IPS DF 4.7 (cell line): ENCODE results near the gene IFITM2.
"Not testable (repeated sequence)": the region's sequence is repeated elsewhere in the genome, so short reads cannot be mapped to it uniquely, and the experiment has no call there.

ENCODE experiments used
- DNase-seq: peaks from one replicate; pipeline ENCODE4 v3.0.0-alpha.2; 2013; ENCODE audit warnings: low spot score; ENCODE audit errors: extremely low read depth

IFITM2 gene

DNA sequence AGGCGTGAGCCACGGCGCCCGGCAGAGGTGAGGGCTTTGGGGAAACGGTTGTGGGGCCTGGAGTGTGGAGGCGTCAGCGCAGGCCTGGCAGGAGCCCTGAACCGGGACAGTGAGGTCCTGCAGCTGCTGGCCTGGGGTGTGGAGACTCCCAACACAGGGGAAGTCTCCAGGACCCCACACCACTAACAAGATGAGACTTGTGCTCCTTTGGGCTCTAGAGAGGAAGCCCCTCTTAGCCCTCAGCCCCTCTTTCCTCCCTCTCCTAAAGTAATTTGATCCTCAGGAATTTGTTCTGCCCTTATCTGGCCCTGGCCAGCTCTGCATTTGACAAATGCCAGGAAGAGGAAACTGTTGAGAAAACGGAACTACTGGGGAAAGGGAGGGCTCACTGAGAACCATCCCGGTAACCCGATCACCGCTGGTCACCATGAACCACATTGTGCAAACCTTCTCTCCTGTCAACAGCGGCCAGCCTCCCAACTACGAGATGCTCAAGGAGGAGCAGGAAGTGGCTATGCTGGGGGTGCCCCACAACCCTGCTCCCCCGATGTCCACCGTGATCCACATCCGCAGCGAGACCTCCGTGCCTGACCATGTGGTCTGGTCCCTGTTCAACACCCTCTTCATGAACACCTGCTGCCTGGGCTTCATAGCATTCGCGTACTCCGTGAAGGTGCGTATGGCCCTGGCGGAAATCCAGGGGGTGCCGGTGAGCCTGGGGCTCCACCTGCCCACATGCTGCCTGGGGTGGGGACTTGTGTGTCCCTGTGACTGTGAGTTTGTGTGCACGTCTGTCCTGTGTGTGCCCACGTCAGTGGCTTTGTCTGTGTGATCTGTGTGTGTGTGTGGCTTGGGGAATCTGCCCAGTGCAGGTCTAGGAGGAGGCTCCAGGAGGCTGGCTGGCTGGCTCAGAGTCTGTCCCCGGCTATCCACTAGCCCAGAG, at the start of gene IFITM2:
TSS of gene IFITM2 (plus strand) at position 51 of the 943 bp plus-strand sequence. CDS start at position 428, 377 bp downstream.
- DNase-seq: not testable (repeated sequence)

GRCh38 chr11:259413-259812, 48.2 kb upstream of the IFITM2 start:
- DNase-seq: no peak

- DNase-seq: no peak
These were observed 46.0 kb upstream of the IFITM2 start for GRCh38 chr11:261624-262023.

- DNase-seq: no peak
These were observed 40.8 kb upstream of the IFITM2 start for GRCh38 chr11:266676-267439.

- no peak for DNase-seq
These were observed 40.1 kb upstream of the IFITM2 start for GRCh38 chr11:267491-267994.

- not testable (repeated sequence) for DNase-seq
These were observed 38.9 kb upstream of the IFITM2 start for GRCh38 chr11:268716-269145.

GRCh38 chr11:269146-269890, 38.3 kb upstream of the IFITM2 start:
- DNase-seq: no peak

GRCh38 chr11:270451-271318, 36.9 kb upstream of the IFITM2 start:
- no peak for DNase-seq

DNA sequence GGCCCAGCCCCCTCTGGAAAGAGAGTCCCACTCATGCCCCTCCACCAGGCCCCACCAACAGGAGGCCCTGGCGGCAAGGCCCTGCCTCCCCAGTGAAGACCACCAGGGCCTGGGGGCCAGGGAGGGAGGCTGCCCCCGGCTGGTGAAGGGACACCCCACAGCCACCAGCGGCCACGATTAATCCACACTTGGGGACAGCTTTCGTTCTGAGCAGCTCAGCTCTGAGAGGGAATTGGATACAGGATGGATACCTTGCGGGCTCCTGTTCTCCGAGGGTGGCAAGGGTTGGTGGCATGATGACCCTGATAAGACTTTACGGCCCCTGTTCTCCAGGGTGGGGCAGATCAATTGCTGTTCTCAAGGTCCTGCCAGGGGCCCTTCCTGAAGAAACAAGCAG, 36.3 kb upstream of the IFITM2 start:
- DNase-seq: no peak

DNA sequence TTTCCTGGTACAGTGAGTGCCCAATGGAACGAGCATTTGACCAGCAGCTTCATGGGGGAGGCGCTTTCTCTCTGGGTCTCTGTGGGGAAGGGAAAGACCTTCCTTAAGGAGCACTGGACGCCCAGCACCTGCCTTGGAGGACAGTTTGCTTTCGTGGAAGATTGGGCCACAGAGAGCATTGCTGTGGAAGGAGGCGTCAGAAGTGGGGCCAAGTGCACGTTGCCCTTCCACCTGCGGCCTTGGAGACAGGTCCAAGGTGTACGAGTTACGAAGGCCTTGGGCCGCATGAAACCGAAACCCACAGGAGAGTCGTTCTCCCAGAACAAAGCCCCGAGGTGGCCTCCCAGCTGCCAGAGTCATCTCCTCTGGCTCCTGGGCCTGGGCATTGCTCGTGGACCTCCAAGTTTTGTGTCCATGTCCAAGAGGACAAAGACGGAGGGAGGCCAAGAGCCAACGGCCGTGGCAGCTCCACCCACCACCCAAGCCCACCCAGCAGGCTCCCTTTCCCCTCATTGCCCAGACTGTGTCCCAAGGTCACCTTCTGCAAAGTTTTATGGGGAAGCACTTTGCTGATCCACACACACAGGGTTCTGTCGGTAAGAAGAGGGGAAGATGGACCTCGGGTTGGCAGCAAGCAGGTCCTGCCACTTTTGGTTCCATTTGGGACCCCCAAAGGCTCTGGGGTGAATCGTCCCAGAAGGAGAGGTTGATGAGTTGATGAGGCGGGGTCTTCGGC, 35.3 kb upstream of the IFITM2 start:
- no peak for DNase-seq

DNA sequence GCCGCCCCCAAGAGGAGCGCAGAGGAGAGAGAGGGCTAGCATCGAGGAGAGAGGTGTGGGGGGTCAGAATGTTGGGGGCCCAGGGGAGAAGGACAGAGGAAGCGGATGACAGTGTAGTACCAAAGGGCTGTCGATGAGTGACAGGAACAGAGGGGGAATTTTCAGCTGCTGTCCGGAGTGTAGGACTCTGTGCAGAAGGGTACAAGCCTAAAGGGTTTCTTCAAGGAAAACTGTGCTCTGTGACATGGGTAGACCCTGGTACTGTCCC, 34.8 kb upstream of the IFITM2 start:
- no peak for DNase-seq

DNA sequence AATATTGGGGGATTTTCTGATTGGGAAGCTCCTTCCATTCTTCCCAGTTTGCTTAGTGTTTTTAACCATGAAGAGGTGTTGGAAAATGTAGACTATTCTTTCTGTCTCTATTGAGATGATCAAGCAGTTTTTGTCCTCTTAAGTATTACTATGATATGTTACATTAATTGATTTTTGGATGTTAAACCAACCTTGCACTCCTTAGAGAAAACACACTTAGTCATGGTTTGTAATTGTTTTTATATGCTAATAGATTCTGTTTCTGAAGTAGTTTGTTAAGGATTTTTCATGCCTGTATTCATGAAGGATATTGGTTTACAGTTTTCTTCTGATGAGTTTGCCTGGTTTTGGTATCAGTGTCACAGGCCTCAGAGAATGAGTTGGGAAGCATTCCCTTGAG, 31.4 kb upstream of the IFITM2 start:
- DNase-seq: no peak

DNA sequence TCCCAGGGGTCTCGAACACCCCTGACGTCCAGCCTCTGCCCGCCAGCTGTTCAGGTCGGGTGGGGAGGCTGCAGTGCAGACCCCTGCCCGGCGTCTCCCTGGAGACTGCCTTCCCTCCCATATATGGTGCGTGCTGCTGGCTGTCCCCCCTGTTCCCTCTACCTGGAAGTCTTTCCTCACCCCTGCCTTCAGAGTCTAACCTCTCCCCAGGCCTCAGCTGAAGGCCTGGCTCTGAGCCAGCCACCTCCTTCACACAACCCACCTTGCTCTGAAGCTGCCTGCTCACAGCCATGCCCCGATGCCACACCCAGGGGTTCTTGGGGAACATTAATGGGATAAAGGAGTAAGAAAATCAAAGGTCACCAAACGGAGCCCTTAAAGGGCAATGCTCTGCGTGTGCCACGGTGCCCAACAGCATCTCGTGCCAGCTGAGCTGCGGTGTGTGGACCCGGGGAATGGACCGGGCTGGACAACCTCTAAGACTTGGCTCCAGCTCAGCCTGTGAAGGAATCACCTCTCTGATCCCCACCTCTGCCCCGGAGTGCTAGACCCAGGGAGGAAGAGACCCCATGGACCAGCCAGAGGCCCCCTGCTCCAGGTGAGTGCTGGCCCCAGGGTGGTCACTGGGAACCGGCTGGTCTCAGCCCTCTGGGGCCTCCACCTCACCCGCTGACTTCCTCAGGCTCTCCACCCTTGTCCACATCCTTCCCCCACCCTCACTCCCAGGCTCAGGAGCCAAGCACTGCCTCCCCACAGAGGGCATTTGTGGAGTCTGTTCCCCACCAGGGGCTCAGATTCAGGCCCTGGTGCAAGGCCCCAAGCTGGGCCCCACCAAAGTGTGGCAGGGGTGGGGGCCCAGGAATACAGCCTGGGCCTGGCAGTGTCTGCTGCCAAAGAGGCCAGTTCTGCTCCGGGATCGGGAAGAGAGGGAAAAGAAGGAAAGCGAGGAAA, 29.3 kb upstream of the IFITM2 start, which contains the start of gene NLRP6:
TSS of gene NLRP6 (plus strand) at position 407 of the 951 bp plus-strand sequence. CDS start at position 570, 163 bp downstream.
- DNase-seq: no peak

- no peak for DNase-seq
These were observed 28.3 kb upstream of the IFITM2 start for GRCh38 chr11:279040-279965.

- DNase-seq: no peak
These were observed 27.5 kb upstream of the IFITM2 start for GRCh38 chr11:279966-280705.

- DNase-seq: no peak
These were observed 26.7 kb upstream of the IFITM2 start for GRCh38 chr11:280706-281485.
